NB4 (cell line): ENCODE results near the gene TMEM156.

Experiments used
- DNase-seq: peaks from one replicate; pipeline ENCODE4 v3.0.0; 2010; ENCODE audit warnings: low read depth
- H3K4me3 ChIP-seq: one replicate; pipeline ENCODE4 v1.5.1; 2011; ENCODE audit warnings: mild to moderate bottlenecking, low read depth, low read length, moderate library complexity
- CTCF ChIP-seq: IDR thresholded peaks from one replicate; pipeline ENCODE4 v1.5.1; 2012; ENCODE audit warnings: low read depth, low read length
- MAX ChIP-seq: IDR thresholded peaks from 2 replicates; pipeline ENCODE4 v1.6.1; 2011; ENCODE audit warnings: low read depth, low read length
- MYC ChIP-seq: IDR thresholded peaks from 2 replicates; pipeline ENCODE4 v1.6.1; 2011; ENCODE audit warnings: low read depth, low read length
- POLR2A ChIP-seq: IDR thresholded peaks from 2 replicates; pipeline ENCODE4 v1.6.1; 2011; ENCODE audit warnings: mild to moderate bottlenecking; ENCODE audit not compliant: insufficient read length; ENCODE audit errors: extremely low read depth

Gene TMEM156

DNA sequence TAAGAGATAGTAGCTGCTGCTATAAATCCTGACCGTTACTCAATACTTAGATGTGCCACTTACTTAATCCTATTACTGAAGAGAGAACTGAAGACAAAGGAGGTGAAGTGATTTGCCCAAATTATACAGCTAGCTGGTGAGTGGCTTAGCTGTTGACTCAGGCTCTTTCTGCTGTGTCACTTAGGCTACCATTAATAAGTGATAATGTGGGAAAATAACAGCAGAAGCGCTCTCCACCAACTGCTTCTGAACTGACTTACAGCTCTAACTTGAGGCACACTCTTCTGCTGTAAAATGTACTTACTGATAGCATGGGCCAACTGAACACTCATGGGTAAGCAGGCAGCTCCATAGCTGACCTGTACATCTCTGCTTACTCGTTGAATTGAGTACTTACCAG is 22.3 kb upstream of the TMEM156 start:
- no peak overlapping the region for H3K4me3 ChIP-seq
- no peak for TF ChIP-seq MYC
- TF ChIP-seq CTCF, result no peak
- no peak for TF ChIP-seq MAX
- TF ChIP-seq POLR2A, result no peak
- DNase-seq, result no peak

GRCh38 chr4:39053983-39054382 is 21.8 kb upstream of the TMEM156 start:
- H3K4me3 ChIP-seq, result no peak overlapping the region
- TF ChIP-seq CTCF, result no peak
- TF ChIP-seq MAX, result no peak
- TF ChIP-seq MYC, result no peak
- TF ChIP-seq POLR2A, result no peak
- DNase-seq, result no peak

- TF ChIP-seq POLR2A, result no peak
- TF ChIP-seq MYC, result no peak
- no peak for TF ChIP-seq CTCF
- no peak for TF ChIP-seq MAX
- DNase-seq, result no peak
- H3K4me3 ChIP-seq, result no peak overlapping the region
These were observed 19.3 kb upstream of the TMEM156 start for GRCh38 chr4:39051492-39051891.

GRCh38 chr4:39050590-39050989 is 18.4 kb upstream of the TMEM156 start:
- TF ChIP-seq POLR2A, result no peak
- TF ChIP-seq MYC, result no peak
- no peak for TF ChIP-seq MAX
- TF ChIP-seq CTCF, result no peak
- H3K4me3 ChIP-seq, result no peak overlapping the region
- no peak for DNase-seq

GRCh38 chr4:39048311-39048710 is 16.1 kb upstream of the TMEM156 start:
- H3K4me3 ChIP-seq, result no peak overlapping the region
- TF ChIP-seq POLR2A (no peak), MAX (no peak), MYC (no peak), CTCF (no peak)
- DNase-seq, result no peak

- no peak overlapping the region for H3K4me3 ChIP-seq
These were observed 15.5 kb upstream of the TMEM156 start for GRCh38 chr4:39047681-39048080.

More at GRCh38 chr4:39047681-39048080, 15.5 kb upstream of the TMEM156 start:
- TF ChIP-seq POLR2A (no peak), CTCF (no peak), MAX (no peak), MYC (no peak)
- no peak for DNase-seq
